Heart left ventricle (tissue), 16 donors: ENCODE measurements around the gene OR2S2. TPM values are rescaled to one million over a fixed set of nuclear protein-coding genes. Genes with fewer than 3 reads are reported as not detected.

Experiments used
- ATAC-seq, 4 donors: fragments of 200-7000 bp; cut with Tn5 transposase; one replicate each; pipeline ENCODE4 v1.9.1; 2020 to 2022; ENCODE audit warnings: moderate library complexity in 4 of 4, mild to moderate bottlenecking in 3 of 4, moderate number of reproducible peaks in 1 of 4
- DNase-seq, 5 donors: peaks; one replicate each; pipeline ENCODE4 v3.0.0-alpha.2; 2020
- H3K27ac ChIP-seq, 12 donors: fragments of 200-600 bp; sonication (generic) in 4 of 12; one replicate each; pipeline versions ENCODE4 v1.5.0 to v1.8.0; 2016 to 2022; ENCODE audit warnings: mild to moderate bottlenecking in 2 of 12
- H3K27me3 ChIP-seq, 9 donors: fragments of 200-600 bp; sonication (generic) in 2 of 9; one replicate each; pipeline versions ENCODE4 v1.5.1 to v1.8.0; 2016 to 2022; ENCODE audit warnings: mild to moderate bottlenecking in 3 of 9
- H3K36me3 ChIP-seq, 9 donors: fragments of 200-600 bp; sonication (generic) in 2 of 9; one replicate each; pipeline versions ENCODE4 v1.5.0 to v1.8.0; 2018 to 2022; ENCODE audit warnings: mild to moderate bottlenecking in 2 of 9
- H3K4me1 ChIP-seq, 12 donors: fragments of 200-600 bp; sonication (generic) in 4 of 12; one replicate each; pipeline versions ENCODE4 v1.5.0 to v1.8.0; 2016 to 2022; ENCODE audit warnings: mild to moderate bottlenecking in 3 of 12
- H3K4me3 ChIP-seq, 12 donors: fragments of 200-600 bp; sonication (generic) in 4 of 12; one replicate each; pipeline versions ENCODE4 v1.5.0 to v1.8.0; 2017 to 2022; ENCODE audit warnings: mild to moderate bottlenecking in 9 of 12, moderate library complexity in 4 of 12
- H3K9me3 ChIP-seq, 12 donors: fragments of 200-600 bp; sonication (generic) in 4 of 12; one replicate each; pipeline versions ENCODE4 v1.5.0 to v1.8.0; 2016 to 2022; ENCODE audit warnings: mild to moderate bottlenecking in 1 of 12
- POLR2A ChIP-seq, 2 donors: fragments of 450-650 bp; IDR thresholded peaks; one replicate each; pipeline ENCODE4 v1.6.1; 2017; ENCODE audit warnings: antibody characterized with exemption in 2 of 2, mild to moderate bottlenecking in 2 of 2, moderate library complexity in 2 of 2
- WGBS, 4 donors: extraction: QIAGEN DNeasy Blood & Tissue Kit in 2 of 4; methylation state at CpG; one replicate each; pipeline versions ENCODE4 v1.1.5 to v1.1.7; 2013 to 2018; 5-methylcytosine and 5-hydroxymethylcytosine counted together
- intact Hi-C, 10 donors: fragments of 100-400 bp; cut with DNase I; formaldehyde crosslinking; loops; one replicate each; pipeline versions ENCODE4 v1.11.1 to v1.14.2; 2022
- polyA plus RNA-seq, 2 donors: library from polyadenylated mRNA; stranded (reverse); fragments of 200-250 nt; gene quantifications; one replicate each; pipeline ENCODE4 v1.2.3, GENCODE V29; 2013
- total RNA-seq, 9 donors: library from RNA; depleted of rRNA in 2 of 9; stranded (reverse); fragments of >200 nt in 2 of 9; fragmentation: NEBNext Ultra II Directional in 3 of 9; extraction: Animal tissue kit (Norgen Biotek cat#: 25700) in 3 of 9; gene quantifications; one replicate each; pipeline versions ENCODE4 v1.1.0 to v1.2.4, GENCODE V29; 2016 to 2023
- TF ChIP-seq, protein P1 (sequence below), 12 donors: fragments of 200-600 bp; sonication (generic) in 4 of 12; IDR thresholded peaks; one replicate each; pipeline versions ENCODE4 v1.5.0 to v1.8.0; 2018 to 2022; ENCODE audit warnings: antibody characterized with exemption in 12 of 12, mild to moderate bottlenecking in 5 of 12
- donor health status: ischemic (EF 13 %, LVEDD 7.1; RV severe dilation, severe dysfunction).
- donor health status: healthy with polysubstance abuse.
- donor health status: DM: no; HTN: yes; CAD: no.
- donor health status: DM: no; HTN: no; CAD: no.
- donor health status: ischemic (EF 25% LVEDD 6.9; RV normal size, moderate dysfunction).
- donor health status: ischemic (EF 25% LVEDD 5.7; RV mildly dilated, moderate dysfunction).
- donor health status: healthy.
- donor health status: DM: yes; HTN: yes; CAD: no.
- donor health status: ischemic (EF 35%, LVEDD 5.7; RV mildly dilated, moderate dysfunction).
- donor health status: nonischemic (EF 11% LVEDD 7.7; RV severe dilation, severe dysfunction).
- donor health status: DM: yes; HTN: yes; CAD: no.
- donor health status: PGD.
- donor health status: ischemic (EF 29% LVEDD 5.4; RV normal size, mild dysfunction).
- donor health status: nonischemic (EF 23%, LVEDD 6.1; RV moderate dilation, normal function).

The OR2S2 gene
- total and polyA plus RNA-seq, 11 donors, result not detected

GRCh38 chr9:35984021-35984420 is 26.1 kb upstream of the OR2S2 start:
- no peak for DNase-seq
- Histone ChIP-seq H3K4me1 (no peaks in the 10 kb centered on the region), H3K4me3 (no peak overlapping the region), H3K36me3 (no peaks in the 10 kb centered on the region), H3K27ac (no peak overlapping the region), H3K27me3 (peaks cover 0 to 5% (median 0%) of the 10 kb centered on the region in 9 donors), H3K9me3 (no peaks in the 10 kb centered on the region)
- intact Hi-C loops, result no loop called here
- WGBS, 4 donors, result 37 to 69% (median 57%) methylated on average over 1 of the region's 1 CpG
- ATAC-seq, result no peak
- TF ChIP-seq, protein P1, sequence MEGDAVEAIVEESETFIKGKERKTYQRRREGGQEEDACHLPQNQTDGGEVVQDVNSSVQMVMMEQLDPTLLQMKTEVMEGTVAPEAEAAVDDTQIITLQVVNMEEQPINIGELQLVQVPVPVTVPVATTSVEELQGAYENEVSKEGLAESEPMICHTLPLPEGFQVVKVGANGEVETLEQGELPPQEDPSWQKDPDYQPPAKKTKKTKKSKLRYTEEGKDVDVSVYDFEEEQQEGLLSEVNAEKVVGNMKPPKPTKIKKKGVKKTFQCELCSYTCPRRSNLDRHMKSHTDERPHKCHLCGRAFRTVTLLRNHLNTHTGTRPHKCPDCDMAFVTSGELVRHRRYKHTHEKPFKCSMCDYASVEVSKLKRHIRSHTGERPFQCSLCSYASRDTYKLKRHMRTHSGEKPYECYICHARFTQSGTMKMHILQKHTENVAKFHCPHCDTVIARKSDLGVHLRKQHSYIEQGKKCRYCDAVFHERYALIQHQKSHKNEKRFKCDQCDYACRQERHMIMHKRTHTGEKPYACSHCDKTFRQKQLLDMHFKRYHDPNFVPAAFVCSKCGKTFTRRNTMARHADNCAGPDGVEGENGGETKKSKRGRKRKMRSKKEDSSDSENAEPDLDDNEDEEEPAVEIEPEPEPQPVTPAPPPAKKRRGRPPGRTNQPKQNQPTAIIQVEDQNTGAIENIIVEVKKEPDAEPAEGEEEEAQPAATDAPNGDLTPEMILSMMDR (IDR thresholded peaks at IDR 0.05), result no peak
- no peak for TF ChIP-seq POLR2A (IDR thresholded peaks at IDR 0.05)

GRCh38 chr9:35981699-35982098 is 23.7 kb upstream of the OR2S2 start:
- TF ChIP-seq, protein P1 (IDR thresholded peaks at IDR 0.05), result no peak
- no peak for TF ChIP-seq POLR2A (IDR thresholded peaks at IDR 0.05)
- intact Hi-C loops, result no loop called here
- peaks cover 0 to 5% (median 0%) of the 10 kb centered on the region in 9 donors for H3K27me3 ChIP-seq
- H3K4me1 ChIP-seq, result no peaks in the 10 kb centered on the region
- ATAC-seq, result no peak
- no peak for DNase-seq
- H3K27ac ChIP-seq, result no peak overlapping the region
- WGBS, 4 donors, result 0 to 31% (median 17%) methylated on average over 2 of the region's 2 CpGs
- no peaks in the 10 kb centered on the region for H3K9me3 ChIP-seq
- H3K4me3 ChIP-seq, result no peak overlapping the region
- H3K36me3 ChIP-seq, result no peaks in the 10 kb centered on the region

- DNase-seq (no peak), ATAC-seq (no peak)
- intact Hi-C loops, result no loop called here
- H3K4me3 ChIP-seq, result no peak overlapping the region
- 72 to 82% (median 80%) methylated on average over 3 of the region's 3 CpGs for WGBS, 4 donors
- no peak overlapping the region for H3K27ac ChIP-seq
- no peaks in the 10 kb centered on the region for H3K4me1 ChIP-seq
- peaks cover 0 to 5% (median 0%) of the 10 kb centered on the region in 9 donors for H3K27me3 ChIP-seq
- no peak for TF ChIP-seq POLR2A (IDR thresholded peaks at IDR 0.05)
- TF ChIP-seq, protein P1 (IDR thresholded peaks at IDR 0.05), result no peak
- peaks cover 0 to 6% (median 1%) of the 10 kb centered on the region in 12 donors for H3K9me3 ChIP-seq
- no peaks in the 10 kb centered on the region for H3K36me3 ChIP-seq
These were observed 22.5 kb upstream of the OR2S2 start for GRCh38 chr9:35980289-35981011.

DNA sequence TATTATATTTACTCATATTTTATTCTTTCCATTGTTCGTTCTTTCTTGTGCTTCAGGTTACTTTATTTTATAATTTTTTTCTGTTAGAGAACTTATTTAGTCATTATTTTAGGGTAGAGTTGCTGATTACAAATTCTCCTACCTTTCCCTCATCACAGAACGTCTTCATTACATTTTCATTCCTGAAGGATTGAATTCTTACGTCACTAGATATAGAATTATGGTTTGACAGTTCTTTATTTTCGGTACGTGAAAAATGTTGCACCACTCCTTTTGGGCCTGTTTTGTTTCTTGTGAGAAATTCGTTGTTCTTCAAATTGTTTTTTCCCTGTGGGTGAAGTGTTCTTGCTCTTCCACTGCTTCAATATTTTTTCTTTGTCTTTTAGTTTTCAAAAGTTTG is 20.8 kb upstream of the OR2S2 start:
- intact Hi-C loops, result no loop called here
- TF ChIP-seq POLR2A (IDR thresholded peaks at IDR 0.05), result no peak
- TF ChIP-seq, protein P1 (IDR thresholded peaks at IDR 0.05), result no peak
- Histone ChIP-seq H3K4me1 (no peaks in the 10 kb centered on the region), H3K4me3 (no peak overlapping the region), H3K9me3 (peaks cover 0 to 23% (median 11%) of the 10 kb centered on the region in 12 donors), H3K27me3 (peaks cover 0 to 5% (median 0%) of the 10 kb centered on the region in 9 donors), H3K36me3 (no peaks in the 10 kb centered on the region), H3K27ac (no peak overlapping the region)
- 88 to 90% (median 90%) methylated on average over 6 of the region's 6 CpGs for WGBS, 4 donors
- DNase-seq (no peak), ATAC-seq (no peak)
